Astrocyte (in vitro differentiated cells and primary cell): ENCODE results near the gene CDC25A. TPM values are rescaled to one million over a fixed set of nuclear protein-coding genes. Genes with fewer than 3 reads are reported as not detected.
A peak's percentile ranks its signal among the peaks of the same experiment; 100 is the strongest.

Experiments
- DNase-seq: peaks from one replicate; pipeline ENCODE4 v3.0.0-alpha.2; 2010; ENCODE audit warnings: low read depth
- FAIRE-seq: peaks from 2 replicates; lab custom pipeline; 2011; peaks lifted over from hg19 to GRCh38; lab: Jason Lieb, UNC
- H2AFZ ChIP-seq: 2 replicates; pipeline ENCODE4 v1.6.0; 2012; ENCODE audit warnings: low read depth, low read length, inconsistent platforms
- H3K27ac ChIP-seq: 2 replicates; pipeline ENCODE4 v1.5.1; 2011; ENCODE audit warnings: low read depth, low read length, inconsistent platforms
- H3K27me3 ChIP-seq: 2 replicates; pipeline ENCODE4 v1.6.0; 2011; ENCODE audit warnings: low read length, inconsistent platforms; ENCODE audit not compliant: insufficient read depth
- H3K36me3 ChIP-seq: 2 replicates; pipeline ENCODE4 v1.5.1; 2011; ENCODE audit warnings: low read length, inconsistent platforms; ENCODE audit not compliant: insufficient read depth
- H3K4me1 ChIP-seq: 2 replicates; pipeline ENCODE4 v1.5.1; 2011; ENCODE audit warnings: low read length, inconsistent platforms; ENCODE audit not compliant: insufficient read depth
- H3K4me2 ChIP-seq: 2 replicates; pipeline ENCODE4 v1.6.0; 2012; ENCODE audit warnings: low read length, inconsistent platforms
- H3K4me3 ChIP-seq: 2 replicates; pipeline ENCODE4 v1.5.1; 2011; ENCODE audit warnings: low read depth, mild to moderate bottlenecking, low read length, inconsistent platforms; ENCODE audit not compliant: insufficient read depth
- H3K79me2 ChIP-seq: 2 replicates; pipeline ENCODE4 v1.6.0; 2012; ENCODE audit warnings: mild to moderate bottlenecking, low read length, inconsistent platforms; ENCODE audit not compliant: insufficient read depth
- H3K9ac ChIP-seq: 2 replicates; pipeline ENCODE4 v1.6.0; 2012; ENCODE audit warnings: mild to moderate bottlenecking, low read length, inconsistent platforms
- H3K9me3 ChIP-seq: 2 replicates; pipeline ENCODE4 v1.5.1; 2012; ENCODE audit warnings: low read depth, mild to moderate bottlenecking, low read length, inconsistent platforms; ENCODE audit not compliant: insufficient read depth
- H4K20me1 ChIP-seq: 2 replicates; pipeline ENCODE4 v1.6.0; 2012; ENCODE audit warnings: low read length, inconsistent platforms; ENCODE audit not compliant: insufficient read depth
- H3K27ac Mint-ChIP-seq: one replicate; pipeline ENCODE4 v1.8.0; 2021; ENCODE audit warnings: mild to moderate bottlenecking, mixed read lengths; ENCODE audit not compliant: unreplicated experiment
- H3K27me3 Mint-ChIP-seq: one replicate; pipeline ENCODE4 v1.8.0; 2021; ENCODE audit warnings: low read depth, mixed read lengths; ENCODE audit not compliant: unreplicated experiment
- H3K36me3 Mint-ChIP-seq: one replicate; pipeline ENCODE4 v1.8.0; 2021; ENCODE audit warnings: low read depth, mixed read lengths; ENCODE audit not compliant: unreplicated experiment
- H3K4me1 Mint-ChIP-seq: one replicate; pipeline ENCODE4 v1.8.0; 2021; ENCODE audit warnings: low read depth, mixed read lengths; ENCODE audit not compliant: unreplicated experiment
- H3K4me3 Mint-ChIP-seq: one replicate; pipeline ENCODE4 v1.8.0; 2021; ENCODE audit warnings: mild to moderate bottlenecking, moderate library complexity, mixed read lengths; ENCODE audit not compliant: unreplicated experiment
- H3K9me3 Mint-ChIP-seq: one replicate; pipeline ENCODE4 v1.8.0; 2021; ENCODE audit warnings: mild to moderate bottlenecking, mixed read lengths; ENCODE audit not compliant: unreplicated experiment
- EZH2 ChIP-seq: IDR thresholded peaks from 2 replicates; pipeline ENCODE4 v1.6.1; 2012; ENCODE audit warnings: mild to moderate bottlenecking, low read length, inconsistent platforms; ENCODE audit not compliant: insufficient read depth
- microRNA-seq: library from miRNA; unstranded; fragments of <30 nt; microRNA quantifications from one replicate; pipeline ENCODE4 v1.2.0, GENCODE V29; 2020
- total RNA-seq: library from RNA; stranded (reverse); gene quantifications from 2 replicates; pipeline ENCODE4 v1.2.1, GENCODE V29; 2021
- TF ChIP-seq, protein P1 (sequence below): IDR thresholded peaks from 2 replicates; pipeline ENCODE4 v1.5.1; 2011; ENCODE audit warnings: low read depth, mild to moderate bottlenecking, inconsistent platforms, low read length, moderate library complexity; ENCODE audit not compliant: insufficient read depth

The CDC25A gene
- total RNA-seq, 1 donor from 2014 or later, result 5.1 TPM

DNA sequence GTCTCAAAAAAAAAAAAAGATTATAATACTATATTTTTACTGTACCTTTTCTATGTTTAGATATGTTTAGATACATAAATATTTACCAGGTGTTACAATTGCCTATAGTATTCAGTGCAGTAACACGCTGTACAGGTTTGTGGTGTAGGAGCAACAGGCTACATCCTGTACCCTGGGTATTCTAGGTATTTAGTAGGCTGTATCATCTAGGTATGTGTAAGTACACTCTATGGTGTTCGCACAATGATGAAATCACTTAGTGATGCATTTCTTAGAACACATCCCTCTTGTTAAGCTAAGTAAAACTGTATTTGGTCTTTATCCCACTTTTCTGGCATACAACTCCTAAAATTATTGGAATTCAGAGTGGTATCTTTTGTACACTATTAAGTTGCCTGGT, 77.8 kb downstream of the CDC25A start:
- no peak overlapping the region for H3K9ac ChIP-seq
- H3K27me3 ChIP-seq, result no peaks in the 10 kb centered on the region
- H3K36me3 Mint-ChIP-seq, result peaks cover 3% of the 10 kb centered on the region
- H3K4me2 ChIP-seq, result no peak overlapping the region
- H3K27me3 Mint-ChIP-seq, result no peaks in the 10 kb centered on the region
- H3K4me3 ChIP-seq, result no peak overlapping the region
- H3K4me1 Mint-ChIP-seq, result peaks cover 5% of the 10 kb centered on the region
- no peaks in the 10 kb centered on the region for H3K4me1 ChIP-seq
- TF ChIP-seq, protein P1, sequence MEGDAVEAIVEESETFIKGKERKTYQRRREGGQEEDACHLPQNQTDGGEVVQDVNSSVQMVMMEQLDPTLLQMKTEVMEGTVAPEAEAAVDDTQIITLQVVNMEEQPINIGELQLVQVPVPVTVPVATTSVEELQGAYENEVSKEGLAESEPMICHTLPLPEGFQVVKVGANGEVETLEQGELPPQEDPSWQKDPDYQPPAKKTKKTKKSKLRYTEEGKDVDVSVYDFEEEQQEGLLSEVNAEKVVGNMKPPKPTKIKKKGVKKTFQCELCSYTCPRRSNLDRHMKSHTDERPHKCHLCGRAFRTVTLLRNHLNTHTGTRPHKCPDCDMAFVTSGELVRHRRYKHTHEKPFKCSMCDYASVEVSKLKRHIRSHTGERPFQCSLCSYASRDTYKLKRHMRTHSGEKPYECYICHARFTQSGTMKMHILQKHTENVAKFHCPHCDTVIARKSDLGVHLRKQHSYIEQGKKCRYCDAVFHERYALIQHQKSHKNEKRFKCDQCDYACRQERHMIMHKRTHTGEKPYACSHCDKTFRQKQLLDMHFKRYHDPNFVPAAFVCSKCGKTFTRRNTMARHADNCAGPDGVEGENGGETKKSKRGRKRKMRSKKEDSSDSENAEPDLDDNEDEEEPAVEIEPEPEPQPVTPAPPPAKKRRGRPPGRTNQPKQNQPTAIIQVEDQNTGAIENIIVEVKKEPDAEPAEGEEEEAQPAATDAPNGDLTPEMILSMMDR, result no peak
- TF ChIP-seq EZH2, result no peak
- no peaks in the 10 kb centered on the region for H3K79me2 ChIP-seq
- H3K4me3 Mint-ChIP-seq, result no peak overlapping the region
- FAIRE-seq, result no peak
- H3K9me3 Mint-ChIP-seq, result no peaks in the 10 kb centered on the region
- H3K27ac ChIP-seq, result no peak overlapping the region
- H2AFZ ChIP-seq, result no peak overlapping the region
- no peak for DNase-seq
- no peak overlapping the region for H3K27ac Mint-ChIP-seq
- no peaks in the 10 kb centered on the region for H3K9me3 ChIP-seq
- H3K36me3 ChIP-seq, result no peaks in the 10 kb centered on the region
- H4K20me1 ChIP-seq, result no peaks in the 10 kb centered on the region

DNA sequence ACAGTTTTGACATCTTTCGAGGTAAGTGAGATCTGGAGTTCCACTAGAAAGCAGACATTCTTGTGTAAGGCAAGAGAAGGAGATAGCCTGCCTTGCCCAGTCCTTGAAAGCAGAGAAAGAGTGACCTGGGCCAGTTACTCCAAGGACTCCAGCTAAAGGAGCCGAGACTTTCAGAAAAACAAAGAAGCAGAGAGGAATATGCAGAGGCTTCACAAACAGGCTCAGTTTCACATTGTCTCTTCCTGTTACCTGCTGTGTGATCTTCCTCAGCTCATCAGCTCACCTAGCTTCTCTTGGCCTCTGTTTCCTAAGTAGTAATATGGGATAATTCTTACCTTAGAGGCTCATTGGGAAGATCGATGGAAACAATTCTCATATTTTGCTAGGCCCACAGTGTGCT, 81.0 kb downstream of the CDC25A start:
- Mint-ChIP-seq H3K27ac (no peak overlapping the region), H3K4me1 (no peaks in the 10 kb centered on the region), H3K27me3 (no peaks in the 10 kb centered on the region), H3K4me3 (no peak overlapping the region), H3K9me3 (no peaks in the 10 kb centered on the region), H3K36me3 (peaks cover 3% of the 10 kb centered on the region)
- no peaks in the 10 kb centered on the region for H4K20me1 ChIP-seq
- H3K9ac ChIP-seq, result no peak overlapping the region
- no peak for TF ChIP-seq EZH2
- TF ChIP-seq, protein P1, result no peak
- no peaks in the 10 kb centered on the region for H3K27me3 ChIP-seq
- H3K36me3 ChIP-seq, result no peaks in the 10 kb centered on the region
- no peak overlapping the region for H3K4me2 ChIP-seq
- H3K4me1 ChIP-seq, result no peaks in the 10 kb centered on the region
- no peaks in the 10 kb centered on the region for H3K79me2 ChIP-seq
- no peak overlapping the region for H2AFZ ChIP-seq
- FAIRE-seq, result no peak
- no peak overlapping the region for H3K27ac ChIP-seq
- DNase-seq, result no peak
- H3K4me3 ChIP-seq, result no peak overlapping the region
- H3K9me3 ChIP-seq, result no peaks in the 10 kb centered on the region

Small RNAs within 50 kb of the gene (microRNA-seq; reads per million reads assigned to microRNA genes)
- 3.6 reads per million, percentile 11 among the genes with 10 or more reads in this experiment for gene MIR4443

Other genes with a start within 250 kb of the CDC25A start
- gene MAP4, start 172.0 kb downstream of the CDC25A start, total RNA-seq, result 471 and 475 TPM in 2 replicates
- gene CAMP, start 35.1 kb upstream of the CDC25A start, total RNA-seq, result not detected in 2 replicates
- 9.1 and 9.9 TPM in 2 replicates for gene ZNF589, start 52.7 kb upstream of the CDC25A start, total RNA-seq
- 23.3 and 25.0 TPM in 2 replicates for gene NME6, start 113.0 kb upstream of the CDC25A start, total RNA-seq
- not detected in 2 replicates for gene SPINK8, start 145.2 kb upstream of the CDC25A start, total RNA-seq
- not detected in 2 replicates for gene FBXW12, start 183.8 kb upstream of the CDC25A start, total RNA-seq
- gene PLXNB1, start 241.7 kb upstream of the CDC25A start, total RNA-seq, result 42.0 and 59.2 TPM in 2 replicates